HepG2 (cell line): Measurements from ENCODE around the gene ZNF217. TPM values are rescaled to one million over a fixed set of nuclear protein-coding genes. Genes with fewer than 3 reads are reported as not detected.

Experiments used
- CSRNP1 ChIP-seq: sonication (generic); formaldehyde crosslinking; IDR thresholded peaks from 2 replicates; pipeline ENCODE4 v1.8.1; 2023; ENCODE audit warnings: mild to moderate bottlenecking, missing genetic modification reagents
- GABPB1 ChIP-seq: IDR thresholded peaks from 2 replicates; pipeline ENCODE4 v1.6.1; 2016; ENCODE audit warnings: mild to moderate bottlenecking, missing genetic modification reagents, moderate library complexity, missing compliant biosample characterization
- JARID2 ChIP-seq: sonication (generic); formaldehyde crosslinking; IDR thresholded peaks from 2 replicates; pipeline ENCODE4 v1.8.1; 2023; ENCODE audit warnings: missing genetic modification reagents, inconsistent platforms; ENCODE audit not compliant: insufficient replicate concordance
- MAFF ChIP-seq: IDR thresholded peaks from 2 replicates; pipeline ENCODE4 v1.6.1; 2011; ENCODE audit warnings: low read depth, low read length, improper control_type of control experiment
- MBNL3 ChIP-seq: fragments of 250-450 bp; sonication (Bioruptor Pico); conservative IDR thresholded peaks from 2 replicates; pipeline ENCODE4 v1.8.0; 2022; ENCODE audit warnings: mild to moderate bottlenecking, inconsistent platforms
- NFE2L2 ChIP-seq: fragments of 150-350 bp; IDR thresholded peaks from 2 replicates; pipeline ENCODE4 v1.6.1; 2014; ENCODE audit warnings: low read length
- SP4 ChIP-seq: sonication (generic); formaldehyde crosslinking; IDR thresholded peaks from 2 replicates; pipeline ENCODE4 v1.8.1; 2023; ENCODE audit warnings: mild to moderate bottlenecking, missing genetic modification reagents
- SRF ChIP-seq: IDR thresholded peaks from 2 replicates; pipeline ENCODE4 v1.6.1; 2011; ENCODE audit warnings: mild to moderate bottlenecking, low read depth, low read length, moderate library complexity
- TEAD2 ChIP-seq: sonication (generic); formaldehyde crosslinking; IDR thresholded peaks from 2 replicates; pipeline ENCODE4 v1.9.0; 2021; ENCODE audit warnings: missing genetic modification reagents
- ZNF205 ChIP-seq: IDR thresholded peaks from 2 replicates; pipeline ENCODE4 v1.6.1; 2018; ENCODE audit warnings: missing biosample characterization, missing genetic modification reagents
- ZNF230 ChIP-seq: sonication (generic); formaldehyde crosslinking; IDR thresholded peaks from 2 replicates; pipeline ENCODE4 v1.4.0; 2020; ENCODE audit warnings: mild to moderate bottlenecking, missing genetic modification reagents
- ZNF33A ChIP-seq: sonication (generic); formaldehyde crosslinking; IDR thresholded peaks from 2 replicates; pipeline ENCODE4 v1.5.1; 2020; ENCODE audit warnings: missing genetic modification reagents, mild to moderate bottlenecking, moderate library complexity, borderline replicate concordance
- ZNF549 ChIP-seq: sonication (generic); formaldehyde crosslinking; IDR thresholded peaks from 2 replicates; pipeline ENCODE4 v1.5.0; 2020; ENCODE audit warnings: missing genetic modification reagents
- ZNF737 ChIP-seq: sonication (generic); formaldehyde crosslinking; IDR thresholded peaks from 2 replicates; pipeline ENCODE4 v1.5.0; 2020; ENCODE audit warnings: missing genetic modification reagents, mild to moderate bottlenecking, borderline replicate concordance
- ZSCAN5A ChIP-seq: sonication (generic); formaldehyde crosslinking; IDR thresholded peaks from 2 replicates; pipeline ENCODE4 v1.8.0; 2022; ENCODE audit warnings: mild to moderate bottlenecking, missing genetic modification reagents, borderline replicate concordance
- polyA plus RNA-seq, 8 experiments: library from polyadenylated mRNA; depleted of rRNA in 3 of 8; stranded (reverse) in 7 of 8; unstranded in 1 of 8; fragments of >200 nt; fragmentation: Illumina TruSeq in 4 of 8; extraction: Trizol in 4 of 8; gene quantifications; 2 replicates each; pipeline versions ENCODE4 v1.2.1 to v1.2.3, GENCODE V29; 2011 to 2016; ENCODE audit warnings: low read depth in 4 of 8, missing spikeins in 1 of 8, mixed read lengths in 1 of 8; ENCODE audit not compliant: insufficient read depth in 1 of 8
- total RNA-seq, 5 experiments: library from RNA; depleted of rRNA; stranded (reverse); fragments of >200 nt; fragmentation: Illumina TruSeq; extraction: Trizol; gene quantifications; 2 replicates each; pipeline ENCODE4 v1.2.3, GENCODE V29; 2016; ENCODE audit warnings: low read depth in 1 of 5
- TF ChIP-seq, protein P1 (sequence below): sonication (generic); formaldehyde crosslinking; IDR thresholded peaks from 2 replicates; pipeline ENCODE4 v1.4.0; 2020; ENCODE audit warnings: missing genetic modification reagents, borderline replicate concordance
- TF ChIP-seq, protein P2 (sequence below): IDR thresholded peaks from 2 replicates; pipeline ENCODE4 v1.6.1; 2016; ENCODE audit warnings: mild to moderate bottlenecking, missing biosample characterization, missing genetic modification reagents
- TF ChIP-seq, protein P3 (sequence below): sonication (generic); formaldehyde crosslinking; IDR thresholded peaks from 2 replicates; pipeline ENCODE4 v1.4.0; 2020; ENCODE audit warnings: missing genetic modification reagents

ZNF217 gene
- total and polyA plus RNA-seq, 2 of the 13 experiments (the other 11 are each of a cell fraction or from before 2014, with no cell fraction given) = 22.3 to 29.8 TPM

GRCh38 chr20:53594068-53595017, 704 bp upstream of the ZNF217 start (continued):
- TF ChIP-seq, protein P1, sequence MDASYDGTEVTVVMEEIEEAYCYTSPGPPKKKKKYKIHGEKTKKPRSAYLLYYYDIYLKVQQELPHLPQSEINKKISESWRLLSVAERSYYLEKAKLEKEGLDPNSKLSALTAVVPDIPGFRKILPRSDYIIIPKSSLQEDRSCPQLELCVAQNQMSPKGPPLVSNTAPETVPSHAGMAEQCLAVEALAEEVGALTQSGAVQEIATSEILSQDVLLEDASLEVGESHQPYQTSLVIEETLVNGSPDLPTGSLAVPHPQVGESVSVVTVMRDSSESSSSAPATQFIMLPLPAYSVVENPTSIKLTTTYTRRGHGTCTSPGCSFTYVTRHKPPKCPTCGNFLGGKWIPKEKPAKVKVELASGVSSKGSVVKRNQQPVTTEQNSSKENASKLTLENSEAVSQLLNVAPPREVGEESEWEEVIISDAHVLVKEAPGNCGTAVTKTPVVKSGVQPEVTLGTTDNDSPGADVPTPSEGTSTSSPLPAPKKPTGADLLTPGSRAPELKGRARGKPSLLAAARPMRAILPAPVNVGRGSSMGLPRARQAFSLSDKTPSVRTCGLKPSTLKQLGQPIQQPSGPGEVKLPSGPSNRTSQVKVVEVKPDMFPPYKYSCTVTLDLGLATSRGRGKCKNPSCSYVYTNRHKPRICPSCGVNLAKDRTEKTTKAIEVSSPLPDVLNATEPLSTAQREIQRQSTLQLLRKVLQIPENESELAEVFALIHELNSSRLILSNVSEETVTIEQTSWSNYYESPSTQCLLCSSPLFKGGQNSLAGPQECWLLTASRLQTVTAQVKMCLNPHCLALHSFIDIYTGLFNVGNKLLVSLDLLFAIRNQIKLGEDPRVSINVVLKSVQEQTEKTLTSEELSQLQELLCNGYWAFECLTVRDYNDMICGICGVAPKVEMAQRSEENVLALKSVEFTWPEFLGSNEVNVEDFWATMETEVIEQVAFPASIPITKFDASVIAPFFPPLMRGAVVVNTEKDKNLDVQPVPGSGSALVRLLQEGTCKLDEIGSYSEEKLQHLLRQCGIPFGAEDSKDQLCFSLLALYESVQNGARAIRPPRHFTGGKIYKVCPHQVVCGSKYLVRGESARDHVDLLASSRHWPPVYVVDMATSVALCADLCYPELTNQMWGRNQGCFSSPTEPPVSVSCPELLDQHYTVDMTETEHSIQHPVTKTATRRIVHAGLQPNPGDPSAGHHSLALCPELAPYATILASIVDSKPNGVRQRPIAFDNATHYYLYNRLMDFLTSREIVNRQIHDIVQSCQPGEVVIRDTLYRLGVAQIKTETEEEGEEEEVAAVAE (CRISPR knock-in tag) = no peak
- no peak for TF ChIP-seq ZNF33A (CRISPR knock-in tag)
- TF ChIP-seq, protein P2, sequence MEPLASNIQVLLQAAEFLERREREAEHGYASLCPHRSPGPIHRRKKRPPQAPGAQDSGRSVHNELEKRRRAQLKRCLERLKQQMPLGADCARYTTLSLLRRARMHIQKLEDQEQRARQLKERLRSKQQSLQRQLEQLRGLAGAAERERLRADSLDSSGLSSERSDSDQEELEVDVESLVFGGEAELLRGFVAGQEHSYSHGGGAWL (CRISPR knock-in tag) = peak; percentile 82; the same call in 1 of the 2 replicates
- TF ChIP-seq SRF = no peak
- TF ChIP-seq ZNF737 (CRISPR knock-in tag) = no peak
- TF ChIP-seq NFE2L2 = no peak
- no peak for TF ChIP-seq JARID2 (CRISPR knock-in tag)
- TF ChIP-seq ZSCAN5A = no peak
- TF ChIP-seq SP4 = peak; percentile 86
- 0 out of 2 replicates have a peak, but pooled peaks have one; percentile 35 for TF ChIP-seq ZNF205
- no peak for TF ChIP-seq ZNF230 (CRISPR knock-in tag)
- TF ChIP-seq TEAD2 (CRISPR knock-in tag) = no peak
- no peak for TF ChIP-seq MAFF
- peak; percentile 69; the same call in 1 of the 2 replicates for TF ChIP-seq GABPB1
- no peak; the same call in 1 of the 2 replicates for TF ChIP-seq CSRNP1
- TF ChIP-seq ZNF549 (CRISPR knock-in tag) = no peak
- no peak for TF ChIP-seq MBNL3 (CRISPR knock-in tag)
- TF ChIP-seq, protein P3, sequence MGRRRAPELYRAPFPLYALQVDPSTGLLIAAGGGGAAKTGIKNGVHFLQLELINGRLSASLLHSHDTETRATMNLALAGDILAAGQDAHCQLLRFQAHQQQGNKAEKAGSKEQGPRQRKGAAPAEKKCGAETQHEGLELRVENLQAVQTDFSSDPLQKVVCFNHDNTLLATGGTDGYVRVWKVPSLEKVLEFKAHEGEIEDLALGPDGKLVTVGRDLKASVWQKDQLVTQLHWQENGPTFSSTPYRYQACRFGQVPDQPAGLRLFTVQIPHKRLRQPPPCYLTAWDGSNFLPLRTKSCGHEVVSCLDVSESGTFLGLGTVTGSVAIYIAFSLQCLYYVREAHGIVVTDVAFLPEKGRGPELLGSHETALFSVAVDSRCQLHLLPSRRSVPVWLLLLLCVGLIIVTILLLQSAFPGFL (CRISPR knock-in tag) = no peak
